NCI-H1694 treated with DMSO at 0.1 percent for 48 hours (cell line): ENCODE measurements around the gene KIF4B.

Experiments
- DNase-seq: peaks from one replicate; lab custom pipeline; 2025; lab: John Stamatoyannopoulos, UW

KIF4B gene

GRCh38 chr5:155057626-155058025 is 44.1 kb downstream of the KIF4B start:
- no peak for DNase-seq

DNA sequence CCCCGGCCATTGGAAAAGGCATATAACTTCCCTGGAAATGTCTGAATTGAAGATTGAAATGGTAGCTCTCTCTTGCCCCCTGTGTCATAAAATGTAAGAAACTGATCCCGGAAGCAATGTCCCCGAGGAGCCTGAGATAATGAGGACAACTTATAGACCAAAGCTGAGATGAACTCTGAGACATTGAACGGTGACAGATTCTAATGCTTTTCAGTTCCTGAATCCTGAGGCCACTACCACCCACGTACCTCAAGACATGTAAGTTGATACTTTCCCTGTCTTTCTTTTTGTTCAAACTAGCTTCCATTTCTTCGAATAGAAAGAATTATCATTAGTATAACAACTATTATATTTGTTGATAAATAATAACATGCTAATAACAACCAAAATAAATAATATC is 51.0 kb downstream of the KIF4B start:
- DNase-seq, result no peak

- no peak for DNase-seq
These were observed 53.5 kb downstream of the KIF4B start for GRCh38 chr5:155066886-155067595.
